PC-3 (cell line): ENCODE results near the gene ADARB2.

ENCODE experiments used
- EZH2 ChIP-seq: fragments of 300-600 bp; sonication (generic); IDR thresholded peaks from one replicate; pipeline ENCODE4 v1.6.1; 2017; ENCODE audit warnings: antibody characterized with exemption, mild to moderate bottlenecking, low read length; ENCODE audit not compliant: unreplicated experiment
- EZH2phosphoT487 ChIP-seq: fragments of 300-600 bp; sonication (generic); IDR thresholded peaks from 2 replicates; pipeline ENCODE4 v1.6.1; 2018; ENCODE audit warnings: mild to moderate bottlenecking, antibody characterized with exemption, low read length, borderline replicate concordance
- TF ChIP-seq, protein P1 (sequence below): fragments of 300-600 bp; sonication (generic); conservative IDR thresholded peaks from 2 replicates; pipeline ENCODE4 v1.5.1; 2017; ENCODE audit warnings: antibody characterized with exemption, low read depth, mild to moderate bottlenecking, low read length

DNA sequence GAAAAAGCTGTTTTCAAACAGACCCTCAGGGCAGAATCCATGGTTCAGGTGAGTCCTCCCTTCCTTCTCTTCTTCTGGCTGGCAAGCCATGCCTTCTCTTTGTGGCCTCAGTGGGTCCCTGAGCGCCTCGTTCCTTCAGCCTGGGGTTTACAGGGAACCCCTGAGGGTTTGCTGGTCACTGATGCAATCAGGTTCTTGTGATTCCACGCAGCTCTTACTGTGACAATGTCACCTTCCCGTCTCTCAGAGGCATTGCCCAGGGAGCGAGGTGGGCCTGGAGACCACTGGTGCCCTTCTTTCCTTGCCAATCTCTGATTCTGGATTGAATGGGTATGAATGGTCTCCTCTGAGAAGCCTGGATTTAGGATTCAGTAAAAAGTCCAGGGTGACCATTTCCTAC lies 132.2 kb downstream of the ADARB2 start:
- TF ChIP-seq, protein P1, sequence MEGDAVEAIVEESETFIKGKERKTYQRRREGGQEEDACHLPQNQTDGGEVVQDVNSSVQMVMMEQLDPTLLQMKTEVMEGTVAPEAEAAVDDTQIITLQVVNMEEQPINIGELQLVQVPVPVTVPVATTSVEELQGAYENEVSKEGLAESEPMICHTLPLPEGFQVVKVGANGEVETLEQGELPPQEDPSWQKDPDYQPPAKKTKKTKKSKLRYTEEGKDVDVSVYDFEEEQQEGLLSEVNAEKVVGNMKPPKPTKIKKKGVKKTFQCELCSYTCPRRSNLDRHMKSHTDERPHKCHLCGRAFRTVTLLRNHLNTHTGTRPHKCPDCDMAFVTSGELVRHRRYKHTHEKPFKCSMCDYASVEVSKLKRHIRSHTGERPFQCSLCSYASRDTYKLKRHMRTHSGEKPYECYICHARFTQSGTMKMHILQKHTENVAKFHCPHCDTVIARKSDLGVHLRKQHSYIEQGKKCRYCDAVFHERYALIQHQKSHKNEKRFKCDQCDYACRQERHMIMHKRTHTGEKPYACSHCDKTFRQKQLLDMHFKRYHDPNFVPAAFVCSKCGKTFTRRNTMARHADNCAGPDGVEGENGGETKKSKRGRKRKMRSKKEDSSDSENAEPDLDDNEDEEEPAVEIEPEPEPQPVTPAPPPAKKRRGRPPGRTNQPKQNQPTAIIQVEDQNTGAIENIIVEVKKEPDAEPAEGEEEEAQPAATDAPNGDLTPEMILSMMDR: no peak
- TF ChIP-seq EZH2phosphoT487 (no peak), EZH2 (no peak)
